ENCODE measurements around the gene SUSD3. TPM values are rescaled to one million over a fixed set of nuclear protein-coding genes. Genes with fewer than 3 reads are reported as not detected.

SUSD3 gene
- total RNA-seq, 1 experiment from 2014 or later, result 2.2 TPM

GRCh38 chr9:93090091-93090655, 31.7 kb downstream of the SUSD3 start:
- Histone ChIP-seq H3K4me3 (ENCODE audit: low read depth, low read length) (no peak overlapping the region), H3K9me3 (no peaks in the 10 kb centered on the region), H3K4me1 (no peaks in the 10 kb centered on the region; the same call in 1 of the 2 replicates), H3K27me3 (replicated peaks; ENCODE audit: control insufficient read depth, insufficient read depth, low read length) (no peaks in the 10 kb centered on the region), H3K36me3 (ENCODE audit: control insufficient read depth, insufficient read depth, low read length) (no peaks in the 10 kb centered on the region)
- no peaks in the 10 kb centered on the region for H3K4me1 Mint-ChIP-seq (ENCODE audit: low read depth, unreplicated experiment)
- no peaks in the 10 kb centered on the region for H3K27me3 Mint-ChIP-seq (ENCODE audit: insufficient read depth, unreplicated experiment)
- ChIA-PET CTCF (no interaction called here), POLR2A (no interaction called here)
- DNase-seq, result no peak
- H3K9me3 Mint-ChIP-seq (ENCODE audit: unreplicated experiment), result no peaks in the 10 kb centered on the region
- intact Hi-C loops (cut with micrococcal nuclease; ENCODE audit: unreplicated experiment), result no loop called here
- H3K4me3 Mint-ChIP-seq (ENCODE audit: unreplicated experiment), result no peak overlapping the region
- H3K36me3 Mint-ChIP-seq (ENCODE audit: insufficient read depth, unreplicated experiment), result no peaks in the 10 kb centered on the region
- H3K27ac Mint-ChIP-seq (ENCODE audit: unreplicated experiment), result no peak overlapping the region
- BruUV-seq (replicated peaks), result no TSS peak
- TF ChIP-seq CTCF (IDR thresholded peaks at IDR 0.05; ENCODE audit: insufficient read depth in 1 of 2, low read depth in 1 of 2, low read length in 1 of 2, severe bottlenecking in 1 of 2, unreplicated experiment in 1 of 2), result no peak

GRCh38 chr9:93091056-93091452, 32.6 kb downstream of the SUSD3 start:
- no peak overlapping the region for H3K27ac Mint-ChIP-seq (ENCODE audit: unreplicated experiment)
- no peak for DNase-seq
- intact Hi-C loops (cut with micrococcal nuclease; ENCODE audit: unreplicated experiment), result no loop called here
- no peaks in the 10 kb centered on the region for H3K36me3 Mint-ChIP-seq (ENCODE audit: insufficient read depth, unreplicated experiment)
- Histone ChIP-seq H3K9me3 (no peaks in the 10 kb centered on the region), H3K27me3 (replicated peaks; ENCODE audit: control insufficient read depth, insufficient read depth, low read length) (no peaks in the 10 kb centered on the region), H3K4me3 (ENCODE audit: low read depth, low read length) (no peak overlapping the region), H3K4me1 (no peaks in the 10 kb centered on the region; the same call in 1 of the 2 replicates), H3K36me3 (ENCODE audit: control insufficient read depth, insufficient read depth, low read length) (no peaks in the 10 kb centered on the region)
- BruUV-seq (replicated peaks), result no TSS peak
- TF ChIP-seq CTCF (IDR thresholded peaks at IDR 0.05; ENCODE audit: insufficient read depth in 1 of 2, low read depth in 1 of 2, low read length in 1 of 2, severe bottlenecking in 1 of 2, unreplicated experiment in 1 of 2), result no peak
- ChIA-PET POLR2A (no interaction called here), CTCF (no interaction called here)
- H3K27me3 Mint-ChIP-seq (ENCODE audit: insufficient read depth, unreplicated experiment), result no peaks in the 10 kb centered on the region
- no peaks in the 10 kb centered on the region for H3K4me1 Mint-ChIP-seq (ENCODE audit: low read depth, unreplicated experiment)
- H3K9me3 Mint-ChIP-seq (ENCODE audit: unreplicated experiment), result no peaks in the 10 kb centered on the region
- no peak overlapping the region for H3K4me3 Mint-ChIP-seq (ENCODE audit: unreplicated experiment)

- no peaks in the 10 kb centered on the region for H3K36me3 Mint-ChIP-seq (ENCODE audit: insufficient read depth, unreplicated experiment)
- H3K27me3 Mint-ChIP-seq (ENCODE audit: insufficient read depth, unreplicated experiment), result no peaks in the 10 kb centered on the region
- H3K27ac Mint-ChIP-seq (ENCODE audit: unreplicated experiment), result no peak overlapping the region
- H3K9me3 Mint-ChIP-seq (ENCODE audit: unreplicated experiment), result no peaks in the 10 kb centered on the region
- H3K4me3 Mint-ChIP-seq (ENCODE audit: unreplicated experiment), result no peak overlapping the region
- H3K9me3 ChIP-seq, result no peaks in the 10 kb centered on the region
- TF ChIP-seq CTCF (IDR thresholded peaks at IDR 0.05; ENCODE audit: insufficient read depth in 1 of 2, low read depth in 1 of 2, low read length in 1 of 2, severe bottlenecking in 1 of 2, unreplicated experiment in 1 of 2), result no peak
- no peaks in the 10 kb centered on the region for H3K27me3 ChIP-seq (replicated peaks; ENCODE audit: control insufficient read depth, insufficient read depth, low read length)
- no peaks in the 10 kb centered on the region for H3K4me1 Mint-ChIP-seq (ENCODE audit: low read depth, unreplicated experiment)
- no TSS peak for BruUV-seq (replicated peaks)
- no peak for DNase-seq
- H3K4me1 ChIP-seq, result no peaks in the 10 kb centered on the region; the same call in 1 of the 2 replicates
- intact Hi-C loops (cut with micrococcal nuclease; ENCODE audit: unreplicated experiment), result no loop called here
- ChIA-PET CTCF (no interaction called here), POLR2A (no interaction called here)
- no peak overlapping the region for H3K4me3 ChIP-seq (ENCODE audit: low read depth, low read length)
- H3K36me3 ChIP-seq (ENCODE audit: control insufficient read depth, insufficient read depth, low read length), result no peaks in the 10 kb centered on the region
Measured at GRCh38 chr9:93091453-93092081, 33.1 kb downstream of the SUSD3 start.
